ACC112 (cell line): ENCODE measurements around the gene MAP3K4.
"Not testable (repeated sequence)": the region's sequence is repeated elsewhere in the genome, so short reads cannot be mapped to it uniquely, and the experiment has no call there.

Source experiments
- H2AFZ ChIP-seq: fragments of 200-600 bp; sonication (generic); one replicate; pipeline ENCODE4 v1.6.0; 2017; ENCODE audit warnings: antibody characterized with exemption, low read length; ENCODE audit not compliant: unreplicated experiment
- H3K27ac ChIP-seq: fragments of 200-600 bp; sonication (generic); 2 replicates; pipeline ENCODE4 v1.5.1; 2014; ENCODE audit warnings: low read depth, mild to moderate bottlenecking, antibody characterized with exemption, low read length, moderate library complexity
- H3K27me3 ChIP-seq: fragments of 200-600 bp; sonication (generic); 2 replicates; pipeline ENCODE4 v1.6.1; 2014; ENCODE audit warnings: mild to moderate bottlenecking, antibody characterized with exemption, low read length, moderate library complexity, mixed read lengths; ENCODE audit not compliant: insufficient read depth
- H3K36me3 ChIP-seq: fragments of 200-600 bp; sonication (generic); 2 replicates; pipeline ENCODE4 v1.6.1; 2016; ENCODE audit warnings: mild to moderate bottlenecking, antibody characterized with exemption, low read length, moderate library complexity, mixed read lengths; ENCODE audit not compliant: insufficient read depth
- H3K4me1 ChIP-seq: fragments of 200-600 bp; sonication (generic); one replicate; pipeline ENCODE4 v1.6.1; 2016; ENCODE audit warnings: low read length, mixed read lengths; ENCODE audit not compliant: insufficient read depth, unreplicated experiment, control insufficient read depth
- H3K4me3 ChIP-seq: fragments of 200-600 bp; sonication (generic); 2 replicates; pipeline ENCODE4 v1.5.1; 2014; ENCODE audit warnings: mild to moderate bottlenecking, low read depth, low read length
- H3K79me2 ChIP-seq: fragments of 200-600 bp; sonication (generic); one replicate; pipeline ENCODE4 v1.6.0; 2016; ENCODE audit warnings: low read length; ENCODE audit not compliant: control insufficient read depth, unreplicated experiment, insufficient read depth

Gene MAP3K4

DNA sequence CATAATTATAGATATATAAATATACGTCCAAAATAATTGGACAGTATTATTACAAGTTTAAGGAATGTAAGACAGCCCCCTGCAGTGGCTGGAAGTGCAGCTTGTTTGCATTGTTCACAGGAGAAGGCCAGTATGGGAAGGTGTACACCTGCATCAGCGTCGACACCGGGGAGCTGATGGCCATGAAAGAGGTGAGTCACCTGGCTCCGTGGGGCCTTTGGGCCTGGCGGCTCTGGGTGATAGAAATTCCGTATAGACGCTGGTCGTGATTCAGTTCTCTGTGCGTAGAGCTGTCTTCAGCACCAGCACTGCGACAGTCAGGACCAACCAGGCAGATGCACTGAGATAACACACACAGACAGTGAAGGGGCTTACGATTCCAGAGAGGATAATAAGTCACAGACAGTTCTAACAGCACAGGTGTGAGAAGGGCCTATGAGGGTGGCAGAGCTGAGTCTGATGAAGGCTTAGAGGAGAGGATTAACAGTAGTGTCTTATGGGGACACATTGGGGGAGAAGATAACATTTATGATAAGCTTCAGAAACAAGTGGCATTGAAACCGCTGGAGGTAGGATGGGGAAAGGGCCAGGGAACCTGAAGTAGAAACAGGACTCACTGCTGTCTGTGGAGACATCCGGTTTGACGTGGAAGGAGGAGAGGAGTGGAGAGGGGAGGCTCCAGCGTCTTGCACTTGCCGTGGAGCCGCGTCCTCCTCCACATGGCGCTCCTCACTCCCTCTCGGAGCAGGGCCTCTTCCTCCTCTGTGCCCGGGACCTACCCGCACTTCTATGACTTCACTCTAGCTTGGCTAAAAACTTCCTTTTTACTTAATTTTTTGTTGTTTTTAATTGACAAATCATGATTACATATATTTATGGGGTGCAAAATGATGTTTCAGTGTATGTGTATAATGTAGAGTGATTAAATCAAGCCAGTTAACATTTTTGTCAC, 116.5 kb downstream of the MAP3K4 start:
- no peak overlapping the region for H2AFZ ChIP-seq
- H3K36me3 ChIP-seq, result peaks cover 27% of the 10 kb centered on the region
- no peaks in the 10 kb centered on the region for H3K79me2 ChIP-seq
- peaks cover 30% of the 10 kb centered on the region for H3K4me1 ChIP-seq
- H3K27me3 ChIP-seq, result no peaks in the 10 kb centered on the region
- no peak overlapping the region for H3K4me3 ChIP-seq
- no peak overlapping the region for H3K27ac ChIP-seq

DNA sequence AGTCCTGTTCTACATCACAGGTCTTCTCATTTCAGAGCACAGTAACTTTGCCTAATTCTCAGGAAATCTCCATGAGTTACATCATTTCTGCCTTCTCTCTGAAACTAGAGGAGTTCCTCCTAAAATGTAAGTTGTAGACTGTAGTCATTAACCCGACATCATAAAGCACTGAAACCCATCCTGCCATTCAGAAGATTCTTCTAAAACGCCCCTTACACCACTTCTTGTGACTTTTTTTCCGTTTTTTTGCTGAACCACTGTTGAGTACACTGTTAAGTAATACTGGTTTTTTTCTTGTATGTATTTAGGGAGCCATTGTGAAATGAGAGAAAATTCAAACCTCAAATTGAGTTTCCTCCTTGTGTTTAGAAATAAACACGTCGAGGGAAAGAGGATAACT, 117.3 kb downstream of the MAP3K4 start:
- no peak overlapping the region for H3K27ac ChIP-seq
- H3K27me3 ChIP-seq, result no peaks in the 10 kb centered on the region
- H2AFZ ChIP-seq, result no peak overlapping the region
- H3K79me2 ChIP-seq, result no peaks in the 10 kb centered on the region
- H3K4me1 ChIP-seq, result peaks cover 30% of the 10 kb centered on the region
- peaks cover 27% of the 10 kb centered on the region for H3K36me3 ChIP-seq
- H3K4me3 ChIP-seq, result no peak overlapping the region

- no peaks in the 10 kb centered on the region for H3K27me3 ChIP-seq
- H2AFZ ChIP-seq, result no peak overlapping the region
- no peaks in the 10 kb centered on the region for H3K79me2 ChIP-seq
- peaks cover 31% of the 10 kb centered on the region for H3K36me3 ChIP-seq
- no peak overlapping the region for H3K4me3 ChIP-seq
- no peak overlapping the region for H3K27ac ChIP-seq
- peaks cover 30% of the 10 kb centered on the region for H3K4me1 ChIP-seq
Observed at GRCh38 chr6:161109366-161109765, 117.8 kb downstream of the MAP3K4 start.

- Histone ChIP-seq H3K4me1 (peaks cover 23% of the 10 kb centered on the region), H2AFZ (no peak overlapping the region), H3K79me2 (no peaks in the 10 kb centered on the region), H3K4me3 (no peak overlapping the region), H3K27me3 (no peaks in the 10 kb centered on the region), H3K27ac (no peak overlapping the region), H3K36me3 (peaks cover 39% of the 10 kb centered on the region)
Observed at GRCh38 chr6:161110028-161110779, 118.6 kb downstream of the MAP3K4 start.

DNA sequence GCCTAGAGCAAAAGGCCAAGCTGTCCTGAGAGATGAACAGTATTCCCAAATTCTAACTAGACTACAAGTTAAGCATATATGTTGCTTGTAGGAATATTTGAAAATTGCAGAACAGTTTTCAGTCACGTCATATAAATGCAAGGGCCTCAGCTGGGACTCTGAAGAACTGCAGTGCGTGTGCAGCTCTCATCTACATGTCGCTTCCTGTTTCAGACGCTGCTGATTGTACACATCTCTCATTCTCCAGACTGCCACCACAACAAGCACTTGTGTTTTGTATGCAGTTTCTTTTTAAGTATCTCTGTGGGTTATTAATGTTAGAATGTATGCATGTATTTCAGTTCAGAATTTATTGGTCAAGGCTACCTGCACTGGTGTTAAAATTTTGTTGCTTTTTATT, 119.7 kb downstream of the MAP3K4 start:
- Histone ChIP-seq H2AFZ (no peak overlapping the region), H3K27me3 (no peaks in the 10 kb centered on the region), H3K27ac (no peak overlapping the region), H3K4me3 (no peak overlapping the region), H3K4me1 (peaks cover 12% of the 10 kb centered on the region), H3K79me2 (no peaks in the 10 kb centered on the region), H3K36me3 (peaks cover 39% of the 10 kb centered on the region)

DNA sequence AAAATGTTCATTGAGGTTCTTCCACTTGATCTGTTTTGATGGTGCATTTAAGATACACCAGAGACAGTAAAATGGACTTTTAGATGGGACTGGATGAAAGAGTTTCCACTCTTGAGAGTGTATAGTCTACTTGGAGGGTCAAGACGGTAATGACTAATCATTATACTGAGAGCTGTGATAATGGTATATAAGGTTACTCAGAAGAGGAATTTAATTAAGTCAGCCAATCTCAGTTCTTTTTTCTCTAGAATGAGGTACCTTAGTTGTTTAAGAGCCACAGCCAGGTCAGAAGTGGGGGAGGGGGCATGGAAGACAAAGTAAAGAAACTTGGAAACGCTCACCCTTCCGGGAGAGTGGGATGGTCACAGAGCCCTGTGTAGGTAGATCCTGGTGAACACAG, 123.9 kb downstream of the MAP3K4 start:
- no peaks in the 10 kb centered on the region for H3K4me1 ChIP-seq
- H3K27me3 ChIP-seq, result no peaks in the 10 kb centered on the region
- no peak overlapping the region for H3K27ac ChIP-seq
- H3K36me3 ChIP-seq, result peaks cover 48% of the 10 kb centered on the region
- H3K4me3 ChIP-seq, result no peak overlapping the region
- no peak overlapping the region for H2AFZ ChIP-seq
- H3K79me2 ChIP-seq, result no peaks in the 10 kb centered on the region

DNA sequence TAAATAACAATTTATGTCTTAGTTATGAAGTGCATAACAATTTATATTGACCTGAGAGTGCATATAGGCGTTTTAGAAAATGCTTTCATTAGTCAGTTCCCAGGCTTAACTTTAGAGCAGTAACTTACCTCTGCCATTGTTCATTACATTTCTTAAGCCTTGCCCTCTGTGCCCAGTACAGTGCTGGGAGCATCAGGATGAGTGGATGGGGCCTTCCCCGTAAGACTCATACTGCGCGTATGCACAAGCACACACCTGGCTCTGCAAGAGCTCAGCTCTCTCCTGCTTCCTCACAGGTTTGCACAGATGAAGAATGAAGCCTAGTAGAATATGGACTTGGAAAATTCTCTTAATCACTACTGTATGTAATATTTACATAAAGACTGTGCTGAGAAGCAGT, 125.0 kb downstream of the MAP3K4 start:
- H3K27me3 ChIP-seq, result no peaks in the 10 kb centered on the region
- H3K27ac ChIP-seq, result no peak overlapping the region
- H3K36me3 ChIP-seq, result peaks cover 48% of the 10 kb centered on the region
- H3K4me3 ChIP-seq, result no peak overlapping the region
- H3K4me1 ChIP-seq, result no peaks in the 10 kb centered on the region
- no peaks in the 10 kb centered on the region for H3K79me2 ChIP-seq
- no peak overlapping the region for H2AFZ ChIP-seq

- H3K79me2 ChIP-seq, result no peaks in the 10 kb centered on the region
- H2AFZ ChIP-seq, result no peak overlapping the region
- no peaks in the 10 kb centered on the region for H3K27me3 ChIP-seq
- no peak overlapping the region for H3K4me3 ChIP-seq
- H3K36me3 ChIP-seq, result peaks cover 53% of the 10 kb centered on the region
- no peak overlapping the region for H3K27ac ChIP-seq
- no peaks in the 10 kb centered on the region for H3K4me1 ChIP-seq
Observed at GRCh38 chr6:161117308-161117707, 125.7 kb downstream of the MAP3K4 start.

GRCh38 chr6:161117942-161118341, 126.4 kb downstream of the MAP3K4 start:
- Histone ChIP-seq H3K27ac (no peak overlapping the region), H3K4me1 (no peaks in the 10 kb centered on the region), H3K27me3 (no peaks in the 10 kb centered on the region), H3K79me2 (no peaks in the 10 kb centered on the region), H3K36me3 (peaks cover 58% of the 10 kb centered on the region), H3K4me3 (no peak overlapping the region), H2AFZ (no peak overlapping the region)

DNA sequence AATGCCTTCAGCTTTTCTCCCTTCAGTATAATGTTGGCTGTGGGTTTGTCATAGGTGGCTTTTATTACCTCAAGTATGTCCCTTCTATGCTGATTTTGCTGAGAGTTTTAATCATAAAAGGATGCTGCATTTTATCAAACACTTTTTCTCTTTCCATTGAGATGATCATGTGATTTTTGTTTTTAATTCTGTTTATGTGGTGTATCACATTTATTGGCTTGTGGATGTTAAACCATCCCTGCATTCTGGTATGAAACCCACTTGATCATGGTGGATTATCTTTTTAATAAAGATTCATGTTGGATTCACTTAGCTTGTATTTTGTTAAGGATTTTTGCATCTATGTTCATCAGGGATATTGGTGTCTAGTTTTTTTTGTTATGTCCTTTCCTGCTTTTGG, 131.8 kb downstream of the MAP3K4 start:
- H3K27me3 ChIP-seq, H3K4me3 ChIP-seq, H3K27ac ChIP-seq, H3K4me1 ChIP-seq, H3K79me2 ChIP-seq, H2AFZ ChIP-seq: not testable (repeated sequence)
- peaks cover 58% of the 10 kb centered on the region for H3K36me3 ChIP-seq

DNA sequence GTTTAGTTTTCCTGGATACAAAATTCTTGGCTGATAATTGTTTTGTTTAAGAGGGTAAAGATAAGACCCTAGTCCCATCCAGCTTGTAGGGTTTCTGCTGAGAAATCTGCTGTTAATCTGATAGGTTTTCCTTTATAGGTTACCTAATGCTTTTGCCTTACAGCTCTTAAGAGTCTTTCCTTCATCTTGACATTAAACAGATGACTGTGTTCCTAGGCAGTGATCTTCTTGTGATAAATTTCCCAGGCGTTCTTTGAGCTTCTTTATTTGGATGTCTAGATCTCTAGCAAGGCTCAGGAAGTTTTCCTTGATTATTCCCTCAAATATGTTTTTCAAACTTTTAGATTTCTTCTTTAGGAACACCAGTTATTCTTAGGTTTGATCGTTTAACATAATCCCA, 134.0 kb downstream of the MAP3K4 start:
- Histone ChIP-seq H3K27ac (no peak overlapping the region), H3K27me3 (no peaks in the 10 kb centered on the region), H3K36me3 (peaks cover 48% of the 10 kb centered on the region), H3K79me2 (no peaks in the 10 kb centered on the region), H3K4me3 (no peak overlapping the region), H3K4me1 (no peaks in the 10 kb centered on the region), H2AFZ (no peak overlapping the region)
